ENCODE data around the gene INVS. TPM values are rescaled to one million over a fixed set of nuclear protein-coding genes. Genes with fewer than 3 reads are reported as not detected.

The INVS gene
- polyA plus RNA-seq, 1 experiment: 9.7 TPM

GRCh38 chr9:100096378-100096916, 2.6 kb upstream of the INVS start:
- H3K36me3 ChIP-seq (ENCODE audit: control insufficient read depth, insufficient read depth, low read length): no peaks in the 10 kb centered on the region
- no peak for DNase-seq (ENCODE audit: low read depth)
- H3K4me3 ChIP-seq (ENCODE audit: low read depth, low read length): no peak overlapping the region
- TF ChIP-seq CTCF (IDR thresholded peaks at IDR 0.05; ENCODE audit: insufficient read depth, low read depth, low read length): no peak
- POLR2A ChIA-PET: no interaction called here
- H3K27me3 ChIP-seq (ENCODE audit: control insufficient read depth, insufficient read depth, low read length): no peaks in the 10 kb centered on the region
- CTCF ChIA-PET: interaction anchor here (0.7 kb wide), 1 partner anchor 472 kb away, joined by 3 read pairs; no protein-coding TSS in a partner anchor

GRCh38 chr9:100098046-100098886, 777 bp upstream of the INVS start:
- H3K36me3 ChIP-seq (ENCODE audit: control insufficient read depth, insufficient read depth, low read length): peaks cover 2% of the 10 kb centered on the region; the same call in 1 of the 2 replicates
- H3K4me3 ChIP-seq (ENCODE audit: low read depth, low read length): peak overlapping the region; percentile 76
- no peak for DNase-seq (ENCODE audit: low read depth)
- ChIA-PET CTCF (no interaction called here), POLR2A (no interaction called here)
- no peak for TF ChIP-seq CTCF (IDR thresholded peaks at IDR 0.05; ENCODE audit: insufficient read depth, low read depth, low read length)
- no peaks in the 10 kb centered on the region for H3K27me3 ChIP-seq (ENCODE audit: control insufficient read depth, insufficient read depth, low read length)

- peak overlapping the region; percentile 59 for H3K4me3 ChIP-seq (ENCODE audit: low read depth, low read length)
- H3K27me3 ChIP-seq (ENCODE audit: control insufficient read depth, insufficient read depth, low read length): no peaks in the 10 kb centered on the region
- ChIA-PET CTCF (no interaction called here), POLR2A (no interaction called here)
- no peak for DNase-seq (ENCODE audit: low read depth)
- TF ChIP-seq CTCF (IDR thresholded peaks at IDR 0.05; ENCODE audit: insufficient read depth, low read depth, low read length): no peak
- peaks cover 2% of the 10 kb centered on the region for H3K36me3 ChIP-seq (ENCODE audit: control insufficient read depth, insufficient read depth, low read length)
Observed at GRCh38 chr9:100099722-100100042, 639 bp downstream of the INVS start.

- H3K4me3 ChIP-seq (ENCODE audit: low read depth, low read length): peak overlapping the region; percentile 59; the same call in 1 of the 2 replicates
- no peaks in the 10 kb centered on the region for H3K27me3 ChIP-seq (ENCODE audit: control insufficient read depth, insufficient read depth, low read length)
- no peak for TF ChIP-seq CTCF (IDR thresholded peaks at IDR 0.05; ENCODE audit: insufficient read depth, low read depth, low read length)
- POLR2A ChIA-PET: no interaction called here
- peaks cover 2% of the 10 kb centered on the region for H3K36me3 ChIP-seq (ENCODE audit: control insufficient read depth, insufficient read depth, low read length)
- DNase-seq (ENCODE audit: low read depth): no peak
- CTCF ChIA-PET: no interaction called here
Observed at GRCh38 chr9:100100146-100100667, 1.2 kb downstream of the INVS start.

GRCh38 chr9:100101608-100102007, 2.6 kb downstream of the INVS start:
- Histone ChIP-seq H3K36me3 (ENCODE audit: control insufficient read depth, insufficient read depth, low read length) (peaks cover 3% of the 10 kb centered on the region), H3K27me3 (ENCODE audit: control insufficient read depth, insufficient read depth, low read length) (no peaks in the 10 kb centered on the region), H3K4me3 (ENCODE audit: low read depth, low read length) (no peak overlapping the region)
- TF ChIP-seq CTCF (IDR thresholded peaks at IDR 0.05; ENCODE audit: insufficient read depth, low read depth, low read length): no peak
- no peak for DNase-seq (ENCODE audit: low read depth)
- ChIA-PET POLR2A (no interaction called here), CTCF (interaction anchor here (0.5 to 1.5 kb wide), 4 partner anchors 69 to 224 kb away, joined by 3 to 4 read pairs (median 4); no protein-coding TSS in a partner anchor)
